Activated CD4-positive, alpha-beta T cell treated with anti-CD3 and anti-CD28 coated beads, Interleukin-2, amount 50 U/mL, for 48 hours (primary cell): ENCODE data around the gene RGS17.
"Not testable (repeated sequence)": the region's sequence is repeated elsewhere in the genome, so short reads cannot be mapped to it uniquely, and the experiment has no call there.

Experiments used
- DNase-seq, 2 experiments: peaks; one replicate each; pipeline ENCODE4 v3.0.0-alpha.2; 2020

The RGS17 gene

DNA sequence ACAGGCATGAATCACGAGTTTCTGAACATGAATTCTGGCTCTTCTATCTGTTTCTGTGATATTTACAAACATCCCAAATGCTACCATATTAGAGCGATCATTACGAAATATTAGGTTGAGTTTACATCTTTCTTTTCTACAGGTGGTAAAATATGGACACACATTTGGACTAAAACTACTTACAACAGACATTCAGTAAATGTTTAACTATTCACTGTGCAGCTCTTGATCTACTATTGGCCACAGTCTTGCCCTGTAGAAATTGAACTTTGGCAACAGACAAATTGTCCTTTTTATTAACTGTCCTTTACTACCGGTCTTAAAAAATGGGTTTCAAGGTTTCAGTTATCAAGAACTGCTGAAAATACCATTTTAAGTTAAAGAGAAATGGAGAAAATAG, 102.1 kb downstream of the RGS17 start:
- DNase-seq, result no peak

DNA sequence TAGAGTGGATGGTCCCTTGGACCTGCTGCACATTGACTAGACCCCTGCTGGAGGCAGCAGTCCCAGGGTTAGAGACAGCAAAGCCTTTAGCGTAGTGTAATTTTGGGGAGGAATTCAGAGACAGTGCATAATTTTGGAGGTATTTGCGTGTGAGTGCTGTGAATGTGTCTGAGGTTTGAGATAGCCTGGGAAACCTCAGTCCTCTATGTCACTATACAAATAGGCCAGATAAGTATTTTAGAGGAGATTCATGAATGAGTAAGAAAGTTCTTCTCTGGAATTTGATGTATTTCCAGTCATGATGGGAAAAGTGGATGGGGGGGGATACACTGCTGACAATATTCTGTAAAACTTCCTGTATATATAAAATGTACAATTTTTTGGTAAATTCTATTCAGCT, 102.8 kb downstream of the RGS17 start:
- no peak for DNase-seq

DNA sequence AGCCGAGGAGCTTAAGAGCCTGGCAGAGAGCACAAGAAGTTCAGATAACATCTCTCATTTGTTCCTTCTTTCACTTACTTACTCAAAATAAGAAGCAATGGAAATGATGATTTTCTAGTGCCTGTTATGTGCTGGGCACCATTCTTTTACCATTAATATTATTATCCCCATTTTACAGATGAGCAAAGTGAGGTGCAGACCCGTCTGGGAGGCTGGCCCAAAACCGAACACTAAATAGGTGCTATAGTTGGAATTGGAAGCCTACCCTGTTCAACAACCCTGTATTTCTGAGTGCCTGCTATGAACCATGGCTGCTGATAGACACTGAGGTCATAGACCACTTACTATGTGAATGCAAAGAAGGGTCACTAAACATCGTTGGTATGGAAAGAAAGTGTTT, 103.6 kb downstream of the RGS17 start:
- DNase-seq, result no peak

DNA sequence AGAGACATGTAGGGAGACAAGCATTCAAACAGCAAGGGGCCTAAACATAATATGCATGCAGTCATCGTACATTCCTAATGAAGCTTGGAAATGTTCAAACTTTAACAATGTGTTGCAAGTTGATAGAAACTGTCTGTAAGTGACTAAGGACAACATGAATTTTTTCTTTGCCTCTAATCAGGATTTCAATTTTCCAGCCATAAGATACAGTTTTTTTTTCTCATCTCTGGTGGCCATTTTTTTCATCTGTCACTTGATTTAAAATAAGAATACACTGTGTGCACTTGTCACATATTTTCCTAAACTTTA, 106.4 kb downstream of the RGS17 start:
- no peak for DNase-seq

DNA sequence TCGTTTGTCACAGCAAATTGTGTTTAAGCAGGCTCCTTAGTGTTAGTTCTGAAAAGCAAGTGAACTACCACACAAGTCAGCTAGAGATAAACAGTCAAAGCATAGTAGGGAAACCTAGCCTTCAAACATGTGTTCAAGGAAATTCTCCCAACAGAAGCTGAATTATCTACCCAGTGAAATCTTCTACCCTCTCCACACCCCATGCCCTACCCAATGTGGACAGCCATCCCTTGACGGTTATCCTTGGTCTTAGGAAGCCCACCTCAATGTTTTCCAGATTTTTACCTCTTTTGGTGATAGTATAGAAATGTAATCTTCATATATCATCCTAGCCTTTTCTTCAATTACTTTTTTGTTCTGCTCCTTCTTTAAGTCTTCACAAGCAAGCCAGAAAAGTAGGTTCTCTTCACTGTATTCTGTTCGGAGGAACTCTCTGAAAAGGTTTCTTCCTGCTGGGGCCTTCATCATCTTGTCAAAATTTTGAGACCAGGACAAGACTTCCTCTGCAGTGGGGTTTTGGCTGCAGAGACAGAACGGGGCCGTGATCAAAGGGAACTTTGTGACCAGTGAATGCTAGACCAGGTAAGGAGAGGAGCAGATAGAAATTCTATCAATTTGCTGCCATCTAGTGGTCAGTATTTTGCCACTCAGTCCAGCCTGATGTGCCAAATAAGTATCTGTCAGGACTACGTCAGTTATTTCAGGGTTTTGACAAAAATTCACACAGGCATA, 106.9 kb downstream of the RGS17 start:
- DNase-seq, result peak; percentile 25 to 44

DNA sequence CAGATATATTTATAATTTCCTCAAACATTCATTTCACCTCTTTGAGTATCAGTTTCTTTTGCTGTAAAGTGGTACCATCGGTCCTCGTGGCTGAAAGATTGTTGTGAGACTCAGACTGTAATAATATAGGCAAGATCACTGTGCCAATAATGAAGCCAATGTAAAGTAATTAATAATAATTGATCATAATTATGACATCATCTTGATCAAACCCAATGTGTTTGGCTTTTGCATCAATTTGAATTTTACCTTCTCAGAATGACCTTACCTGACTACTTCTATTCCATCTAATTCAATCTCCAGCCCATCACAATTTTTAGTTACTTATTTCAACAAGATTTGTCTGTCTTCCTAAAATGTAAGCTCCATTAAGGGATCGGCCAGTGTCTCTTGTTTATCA, 112.7 kb downstream of the RGS17 start:
- DNase-seq, result no peak

DNA sequence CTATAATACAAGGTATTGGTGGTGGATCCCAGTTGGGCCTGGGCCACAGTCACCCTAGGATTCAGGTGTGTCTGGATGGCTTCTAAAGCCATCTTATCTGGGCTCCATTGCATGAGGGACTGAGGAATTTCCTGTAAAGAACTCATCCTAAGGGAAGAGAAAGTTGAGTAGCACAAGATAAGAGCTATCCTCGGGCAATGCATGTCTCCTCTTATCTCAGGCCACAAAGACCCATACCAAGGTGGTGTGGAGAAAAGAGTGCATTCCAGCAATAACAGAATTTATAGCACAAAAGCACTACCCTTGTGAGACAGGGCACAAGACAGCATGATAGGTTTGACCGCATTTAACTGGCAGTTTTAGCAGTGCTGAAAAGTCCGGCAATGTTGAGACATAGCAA, 114.2 kb downstream of the RGS17 start:
- DNase-seq, result no peak

DNA sequence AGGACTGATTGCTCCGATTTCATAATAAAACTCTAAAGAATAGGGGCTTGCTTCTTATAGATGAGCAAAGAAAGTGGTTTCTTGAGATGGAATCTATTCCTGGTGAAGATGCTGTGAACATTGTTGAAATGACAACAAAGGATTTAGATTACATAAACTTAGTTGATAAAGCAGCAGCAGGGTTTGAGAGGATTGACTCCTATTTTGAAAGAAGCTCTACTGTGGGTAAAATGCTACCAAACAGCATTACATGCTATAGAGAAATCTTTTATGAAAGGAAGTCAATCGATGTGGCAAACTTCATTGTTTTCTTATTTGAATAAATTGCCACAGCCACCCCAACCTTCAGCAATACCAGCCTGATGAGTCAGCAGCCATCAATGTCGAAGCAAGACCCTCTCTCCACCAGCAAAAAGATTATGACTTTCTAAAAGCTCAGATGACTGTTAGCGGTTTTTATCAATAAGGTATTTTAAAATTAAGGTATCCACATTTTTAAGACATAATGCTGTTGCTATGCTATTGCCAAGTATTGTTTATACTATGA, 115.9 kb downstream of the RGS17 start:
- DNase-seq, result no peak

DNA sequence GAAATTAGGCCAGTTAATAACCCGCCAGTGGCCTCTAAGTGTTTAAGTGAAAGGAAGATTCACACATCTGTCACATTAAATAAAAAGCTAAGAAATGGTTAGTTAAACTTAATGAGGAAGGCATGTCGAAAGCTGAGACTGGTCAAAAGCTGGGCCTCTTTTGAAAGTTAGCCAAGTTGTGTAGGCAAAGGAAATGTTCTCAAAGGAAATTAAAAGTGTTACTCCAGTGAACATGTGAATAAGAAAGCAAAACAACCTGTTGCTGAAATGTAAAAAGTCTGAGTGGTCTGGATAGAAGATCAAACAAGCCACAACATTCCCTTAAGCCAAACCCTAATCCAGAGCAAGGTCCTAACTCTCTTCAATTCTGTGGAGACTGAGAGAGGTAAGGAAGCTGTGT, 117.6 kb downstream of the RGS17 start:
- DNase-seq, result no peak

DNA sequence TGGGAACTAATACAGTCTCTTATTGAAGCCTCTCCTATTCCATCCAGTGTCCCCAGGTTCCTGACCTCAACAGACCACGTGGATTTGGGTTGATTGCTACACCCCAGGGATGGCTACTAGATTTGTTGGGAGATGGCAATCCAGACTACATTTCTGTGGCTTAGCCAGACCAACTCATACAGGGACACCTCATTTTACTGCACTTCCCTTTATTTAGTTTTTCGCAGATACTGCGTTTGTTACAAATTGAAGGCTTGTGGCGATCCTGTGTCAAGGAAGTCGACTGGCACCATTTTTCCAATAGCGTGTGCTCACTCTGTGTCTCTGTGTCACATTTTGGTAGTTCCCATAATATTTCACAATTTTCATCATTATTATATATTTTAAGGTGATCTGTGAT, 118.2 kb downstream of the RGS17 start:
- no peak for DNase-seq

DNA sequence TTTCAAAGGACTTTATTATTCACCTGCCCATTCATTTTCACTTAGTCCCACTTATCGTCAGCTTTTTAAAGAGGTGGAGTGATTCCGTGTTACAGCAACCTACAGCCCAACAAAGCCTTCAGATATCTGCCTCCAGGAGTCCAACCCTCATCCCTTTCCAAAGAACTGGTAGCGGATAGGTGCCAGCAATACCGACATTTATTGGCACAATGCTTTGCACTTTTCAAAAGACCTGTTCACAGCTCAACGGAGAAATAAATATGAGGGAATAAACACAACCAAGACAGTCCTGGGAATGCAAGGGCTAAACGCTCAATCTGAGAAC, 127.8 kb downstream of the RGS17 start:
- no peak for DNase-seq

DNA sequence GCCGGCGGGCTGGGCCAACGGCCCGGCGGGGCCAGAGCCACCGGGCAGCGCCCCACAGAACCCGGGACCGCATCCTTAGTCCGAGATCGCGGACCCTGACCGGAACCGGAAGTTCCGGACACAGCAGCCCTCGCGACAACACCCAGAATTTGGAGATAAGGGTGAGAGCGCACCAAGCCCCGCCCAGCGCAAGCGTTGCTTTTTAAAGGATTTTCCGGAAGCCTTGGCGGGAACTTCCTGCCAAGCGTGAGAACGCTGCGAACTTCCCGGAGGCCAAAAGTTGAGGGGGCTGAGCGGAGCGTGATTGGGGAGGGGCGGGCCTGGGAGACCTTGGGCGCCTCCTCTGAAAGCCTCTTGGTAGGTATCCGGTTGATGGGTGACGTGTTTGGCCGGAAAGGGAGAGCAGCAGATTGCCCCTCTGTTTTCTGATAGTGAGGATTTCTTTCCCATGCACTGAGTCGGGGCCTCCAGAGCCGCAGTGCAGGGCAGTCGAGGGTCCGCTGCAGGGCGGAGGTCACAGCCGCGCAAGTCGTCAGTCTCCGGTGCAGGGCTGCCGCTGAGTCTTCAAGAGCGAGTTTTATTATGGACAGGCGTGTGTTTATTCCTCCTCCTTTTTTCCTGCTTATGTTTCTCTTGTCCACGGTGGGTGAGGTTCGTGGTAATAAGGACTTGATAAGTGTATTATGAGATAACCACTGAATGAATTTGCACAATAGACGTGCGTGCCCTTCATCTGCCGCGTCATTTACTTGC, 128.3 kb downstream of the RGS17 start, which contains the start of gene MTRF1L:
Gene MTRF1L (minus strand): TSS at position 97 of the 753 bp plus-strand sequence. CDS start 24 bp downstream, at position 73.
- DNase-seq, result peak; percentile 89 to 93

DNA sequence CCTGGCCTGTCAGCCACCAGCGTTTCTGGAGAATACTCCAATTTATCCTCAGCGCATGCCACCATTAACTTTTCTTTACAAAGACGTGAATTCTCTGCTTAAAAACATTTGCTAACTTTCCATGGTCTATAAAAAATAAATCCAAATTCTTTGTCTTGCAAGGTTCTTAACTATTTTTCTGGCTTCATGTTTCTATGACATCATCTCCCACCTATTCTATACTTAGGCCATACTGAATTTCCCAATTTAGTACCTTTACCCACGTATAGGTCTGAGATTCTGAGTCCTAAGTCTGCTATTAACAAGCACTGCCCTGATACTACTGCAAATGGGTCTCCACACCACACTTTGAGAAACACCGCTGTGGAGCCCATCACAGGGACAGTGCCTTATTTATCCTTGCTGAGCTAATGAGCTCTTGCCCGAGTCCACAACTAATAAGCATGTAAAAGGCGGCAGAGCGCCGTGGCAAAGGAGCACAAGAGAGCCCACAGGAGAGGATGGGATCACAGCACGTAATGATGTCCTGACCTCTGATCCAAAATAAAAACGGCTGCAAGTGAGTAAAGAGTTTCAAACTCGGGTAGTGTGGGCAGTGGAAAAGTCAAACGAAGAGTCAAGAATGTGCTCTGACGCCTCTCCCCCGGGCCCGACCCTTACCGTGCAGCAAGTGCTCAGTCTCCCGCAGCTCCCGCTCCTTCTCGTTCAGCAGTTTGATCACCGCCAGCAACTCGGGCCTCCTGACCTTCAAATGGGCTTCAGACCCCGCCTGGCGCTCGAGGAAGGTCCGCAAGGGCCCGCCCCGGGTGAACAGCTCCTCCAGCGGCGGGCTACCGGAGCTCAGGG, 129.1 kb downstream of the RGS17 start:
- peak; percentile 18 to 27 for DNase-seq

DNA sequence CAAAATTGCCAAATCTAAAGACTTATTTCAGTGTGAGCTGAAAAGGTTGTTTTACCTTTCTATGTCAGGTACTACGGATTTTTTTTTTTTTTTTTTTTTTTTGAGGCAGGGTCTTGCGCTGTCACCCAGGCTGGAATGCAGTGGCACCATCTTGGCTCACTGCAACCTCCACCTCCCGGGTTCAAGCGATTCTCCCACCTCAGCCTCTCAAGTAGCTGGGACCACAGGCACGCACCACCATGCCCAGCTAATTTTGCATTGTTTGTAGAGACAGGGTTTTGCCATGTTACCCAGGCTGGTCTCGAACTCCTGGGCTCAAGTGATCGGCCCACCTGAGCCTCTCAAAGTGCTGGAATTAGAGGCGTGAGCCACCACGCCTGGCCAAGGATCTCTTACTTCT, 130.3 kb downstream of the RGS17 start:
- DNase-seq, result not testable (repeated sequence)

DNA sequence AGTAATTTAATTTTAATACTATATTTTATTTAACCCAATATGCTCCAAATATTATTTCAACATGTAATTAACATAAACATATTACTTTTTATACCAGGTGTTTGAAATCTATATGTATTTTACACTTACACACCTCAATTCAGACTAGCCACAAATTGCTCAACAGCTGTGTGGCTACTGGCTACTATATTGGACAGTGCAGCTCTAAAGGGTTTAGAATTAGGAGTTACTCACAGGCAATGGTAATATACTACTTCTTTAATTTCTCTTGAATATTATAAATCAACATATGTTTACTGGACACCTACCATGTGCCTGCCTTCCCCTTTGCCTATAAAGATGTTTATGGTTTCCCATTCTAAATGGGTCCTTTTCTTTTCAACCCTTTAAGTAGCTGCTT, 130.8 kb downstream of the RGS17 start:
- no peak for DNase-seq

DNA sequence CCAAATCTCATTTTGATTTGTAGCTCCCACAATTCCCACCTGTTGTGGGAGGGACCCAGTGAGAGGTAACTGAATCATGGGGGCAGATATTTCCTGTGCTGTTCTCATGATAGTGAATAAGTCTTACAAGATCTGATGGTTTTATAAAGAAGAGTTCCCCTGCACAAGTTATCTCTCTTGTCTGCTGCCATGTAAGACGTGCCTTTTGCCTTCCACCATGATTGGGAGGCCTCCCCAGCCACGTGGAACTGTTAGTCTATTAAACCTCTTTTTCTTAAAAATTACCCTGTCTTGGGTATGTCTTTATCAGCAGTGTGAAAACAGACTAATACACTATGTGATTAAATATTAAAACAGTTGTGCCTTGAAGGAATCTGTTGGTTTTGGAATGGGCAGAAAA, 131.5 kb downstream of the RGS17 start:
- not testable (repeated sequence) for DNase-seq

DNA sequence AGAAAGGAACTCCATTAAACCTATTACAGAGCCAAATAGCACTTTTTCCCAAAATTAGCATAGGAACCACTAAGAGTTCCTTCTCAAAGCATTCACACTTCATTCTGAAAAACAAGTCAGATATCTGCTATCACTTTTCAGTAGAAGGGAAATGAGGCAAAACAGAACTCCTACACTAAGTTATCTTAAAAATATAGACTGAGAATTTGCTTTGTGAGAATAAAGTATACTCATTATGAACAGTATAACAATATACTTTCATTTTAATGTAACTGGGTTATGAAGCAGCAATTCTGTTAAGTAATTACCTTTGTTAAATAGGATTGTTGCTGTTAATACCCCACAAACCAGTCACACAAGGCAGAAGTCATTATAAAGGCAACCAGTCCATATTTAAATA, 137.2 kb downstream of the RGS17 start:
- DNase-seq, result no peak

DNA sequence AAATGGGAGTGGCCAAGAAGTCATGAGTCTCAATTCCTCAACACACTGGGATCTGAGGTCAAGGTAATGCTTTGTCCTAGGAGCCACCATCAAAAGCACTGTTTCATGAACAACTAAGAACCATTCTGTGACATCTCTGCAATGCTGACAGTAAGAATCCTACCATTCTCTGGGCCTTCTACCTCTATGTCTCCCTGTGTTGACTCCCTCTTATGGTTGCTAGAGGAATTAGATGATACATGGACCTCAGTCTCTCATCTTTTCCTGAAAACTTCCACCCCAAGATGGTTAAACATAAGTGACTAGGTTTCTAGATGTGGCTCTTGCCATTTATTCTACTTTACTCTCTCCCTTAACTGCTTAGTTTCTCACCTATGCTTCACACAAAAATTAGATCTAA, 137.7 kb downstream of the RGS17 start:
- DNase-seq, result no peak

DNA sequence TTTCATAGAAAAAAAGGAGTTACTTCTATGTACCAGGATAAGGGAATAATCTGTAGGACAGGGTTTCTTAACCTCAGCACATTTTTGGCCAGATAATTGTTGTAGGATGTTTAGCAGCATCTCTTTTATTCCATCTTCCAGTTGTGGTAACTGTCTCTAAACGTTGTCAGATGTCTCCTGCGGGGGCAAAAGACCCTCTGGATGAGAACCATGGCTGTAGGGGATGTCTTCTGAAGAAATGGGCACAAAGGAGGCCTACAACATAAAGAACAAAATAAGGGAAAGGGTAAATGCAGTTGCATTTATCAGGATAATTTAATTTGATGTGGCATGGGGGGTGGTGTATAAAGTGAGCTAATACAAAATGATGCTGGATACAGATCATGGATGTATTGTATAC, 144.1 kb downstream of the RGS17 start:
- DNase-seq, result no peak

DNA sequence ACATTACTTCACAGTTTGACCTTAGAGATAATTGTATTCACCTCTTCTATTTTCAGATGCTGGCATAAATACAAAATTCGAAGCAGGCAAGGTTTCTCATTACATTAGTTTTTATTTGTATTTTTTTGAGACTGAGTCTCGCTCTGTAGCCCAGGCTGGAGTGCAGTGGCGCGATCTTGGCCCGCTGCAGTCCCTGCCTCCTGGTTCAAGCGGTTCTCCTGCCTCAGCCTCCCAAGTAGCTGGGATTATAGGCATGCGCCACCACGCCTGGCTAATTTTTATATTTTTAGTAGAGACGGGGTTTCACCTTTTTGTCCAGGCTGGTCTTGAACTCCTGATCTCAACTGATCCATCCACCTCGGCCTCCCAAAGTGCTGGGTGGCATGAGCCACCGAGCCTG, 145.8 kb downstream of the RGS17 start:
- DNase-seq, result not testable (repeated sequence)

DNA sequence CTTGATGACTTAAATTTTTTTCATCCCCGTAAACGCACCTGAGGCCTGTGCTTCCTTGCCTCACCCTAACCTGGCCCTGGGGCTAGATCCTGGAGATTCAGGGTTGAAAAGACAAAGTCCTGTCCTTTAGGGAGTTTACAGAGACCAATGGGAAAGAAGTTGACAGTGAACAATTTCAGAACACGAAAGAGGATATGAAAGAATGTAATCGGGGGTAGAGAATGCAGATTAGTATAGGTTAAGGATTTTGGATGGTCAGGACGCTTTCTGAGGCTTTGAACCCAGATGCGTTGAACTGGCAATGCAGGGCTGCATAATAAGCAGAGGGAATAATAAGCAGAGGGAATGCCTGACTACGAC, 146.6 kb downstream of the RGS17 start:
- no peak for DNase-seq

DNA sequence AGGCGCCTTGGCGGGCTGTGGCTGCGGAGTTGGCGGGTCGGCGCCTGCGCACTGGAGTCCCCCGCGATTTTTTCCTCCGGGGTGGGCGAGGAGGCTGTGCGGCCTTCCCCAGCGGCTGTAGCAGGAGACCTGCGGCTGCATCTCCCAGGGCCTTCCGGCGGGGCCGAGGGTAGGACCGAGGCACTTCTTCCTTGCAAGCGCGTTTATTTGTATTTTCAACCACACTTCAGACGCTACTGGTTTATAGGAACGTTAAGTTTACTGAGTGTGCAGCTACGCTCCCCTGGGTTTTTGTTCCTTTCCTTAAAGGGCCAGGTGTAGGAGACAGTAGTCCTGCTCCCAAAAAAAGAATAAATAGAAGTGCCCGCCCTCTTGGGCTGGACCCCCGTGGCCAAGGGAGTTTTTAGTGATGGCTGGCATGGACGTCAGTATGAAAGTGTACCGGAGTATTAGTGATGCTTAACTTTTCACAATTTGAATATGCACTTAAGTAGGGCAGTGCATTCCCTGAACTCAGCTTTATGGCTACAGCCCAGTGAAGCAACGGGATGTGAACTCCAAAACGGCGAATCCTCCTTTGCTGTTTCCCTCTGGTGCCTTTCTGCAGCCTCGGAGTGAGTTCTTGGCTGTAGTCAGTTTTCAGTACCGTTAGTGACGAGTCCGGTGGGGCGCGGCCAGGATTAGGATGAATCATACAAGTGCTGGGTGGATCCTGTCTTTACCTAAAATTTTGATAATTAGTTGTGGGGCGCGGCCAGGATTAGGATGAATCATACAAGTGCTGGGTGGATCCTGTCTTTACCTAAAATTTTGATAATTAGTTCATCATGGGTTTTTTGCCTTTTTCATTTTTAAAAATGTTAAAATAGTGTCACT, 147.2 kb downstream of the RGS17 start:
- peak; percentile 79 to 87 for DNase-seq
